ENCODE measurements around the gene KDM2A. TPM values are rescaled to one million over a fixed set of nuclear protein-coding genes. Genes with fewer than 3 reads are reported as not detected.

The KDM2A gene
- total and polyA plus RNA-seq, 2 of the 13 experiments (the other 11 are each of a cell fraction or from before 2014, with no cell fraction given) = 31.3 to 31.4 TPM

GRCh38 chr11:67239783-67240575, 120.9 kb downstream of the KDM2A start (continued):
- no peak for TF ChIP-seq SCMH1 (CRISPR knock-in tag; IDR thresholded peaks at IDR 0.05; ENCODE audit: borderline replicate concordance)
- TF ChIP-seq ZSCAN29 (CRISPR knock-in tag; conservative IDR thresholded peaks at IDR 0.05) = peak; percentile 62; the same call in 1 of the 2 replicates
- TF ChIP-seq ZFP37 (CRISPR knock-in tag; IDR thresholded peaks at IDR 0.05; ENCODE audit: borderline replicate concordance) = peak; percentile 90; the same call in 1 of the 2 replicates
- no peak; the same call in 1 of the 2 replicates for TF ChIP-seq SOX13 (IDR thresholded peaks at IDR 0.05)
- TF ChIP-seq SOX13 (CRISPR knock-in tag; conservative IDR thresholded peaks at IDR 0.05 in 1 of 2, IDR thresholded peaks at IDR 0.05 in 1 of 2) = peak in 1 of 2 experiments; percentile 84; a peak in 2 of 4 replicates
- TF ChIP-seq ZKSCAN8 (CRISPR knock-in tag; IDR thresholded peaks at IDR 0.05; ENCODE audit: borderline replicate concordance) = peak; percentile 71; the same call in 1 of the 2 replicates
- peak; percentile 88 for TF ChIP-seq KAT8 (CRISPR knock-in tag; IDR thresholded peaks at IDR 0.05)
- TF ChIP-seq, protein P1, sequence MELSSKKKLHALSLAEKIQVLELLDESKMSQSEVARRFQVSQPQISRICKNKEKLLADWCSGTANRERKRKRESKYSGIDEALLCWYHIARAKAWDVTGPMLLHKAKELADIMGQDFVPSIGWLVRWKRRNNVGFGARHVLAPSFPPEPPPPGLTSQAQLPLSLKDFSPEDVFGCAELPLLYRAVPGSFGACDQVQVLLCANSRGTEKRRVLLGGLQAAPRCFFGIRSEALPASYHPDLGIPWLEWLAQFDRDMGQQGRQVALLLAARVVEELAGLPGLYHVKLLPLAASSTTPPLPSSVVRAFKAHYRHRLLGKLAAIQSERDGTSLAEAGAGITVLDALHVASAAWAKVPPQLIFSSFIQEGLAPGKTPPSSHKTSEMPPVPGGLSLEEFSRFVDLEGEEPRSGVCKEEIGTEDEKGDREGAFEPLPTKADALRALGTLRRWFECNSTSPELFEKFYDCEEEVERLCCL (CRISPR knock-in tag; IDR thresholded peaks at IDR 0.05; ENCODE audit: borderline replicate concordance) = no peak
- peak; percentile 94 for TF ChIP-seq KLF11 (CRISPR knock-in tag; IDR thresholded peaks at IDR 0.05)
- TF ChIP-seq MEIS2 (CRISPR knock-in tag; IDR thresholded peaks at IDR 0.05) = no peak
- 0 out of 2 replicates have a peak, but pooled peaks have one; percentile 37 for TF ChIP-seq RCOR2 (CRISPR knock-in tag; IDR thresholded peaks at IDR 0.05)
- no peak for TF ChIP-seq HDAC6 (IDR thresholded peaks at IDR 0.05; ENCODE audit: low read depth, low read length)
- TF ChIP-seq ZNF777 (CRISPR knock-in tag; IDR thresholded peaks at IDR 0.05) = no peak
- peak; percentile 71; the same call in 1 of the 2 replicates for TF ChIP-seq KDM4B (CRISPR knock-in tag; IDR thresholded peaks at IDR 0.05)
- no peak for TF ChIP-seq HHEX (CRISPR knock-in tag; IDR thresholded peaks at IDR 0.05)
- peak; percentile 86 for TF ChIP-seq SALL1 (CRISPR knock-in tag; IDR thresholded peaks at IDR 0.05)
- TF ChIP-seq MAFG (CRISPR knock-in tag; IDR thresholded peaks at IDR 0.05) = peak; percentile 68; the same call in 1 of the 2 replicates
- no peak for TF ChIP-seq ZNF773 (CRISPR knock-in tag; IDR thresholded peaks at IDR 0.05; ENCODE audit: borderline replicate concordance)
- peak; percentile 86; the same call in 1 of the 2 replicates for TF ChIP-seq MAZ (IDR thresholded peaks at IDR 0.05; ENCODE audit: borderline replicate concordance, low read depth, low read length)
- peak; percentile 93 for TF ChIP-seq MAZ (CRISPR knock-in tag; IDR thresholded peaks at IDR 0.05; ENCODE audit: low read depth)
- TF ChIP-seq PHF5A (CRISPR knock-in tag; IDR thresholded peaks at IDR 0.05; ENCODE audit: low read depth, unreplicated experiment) = peak; percentile 90
- no peak for TF ChIP-seq ZBTB37 (CRISPR knock-in tag; IDR thresholded peaks at IDR 0.05)
- peak; percentile 93 for TF ChIP-seq ZNF501 (CRISPR knock-in tag; IDR thresholded peaks at IDR 0.05)
- TF ChIP-seq ZNF749 (CRISPR knock-in tag; IDR thresholded peaks at IDR 0.05; ENCODE audit: borderline replicate concordance) = peak; percentile 77; the same call in 1 of the 2 replicates
- peak; percentile 96 to 97 for TF ChIP-seq POLR2A (IDR thresholded peaks at IDR 0.05; ENCODE audit: insufficient read depth in 1 of 2, low read depth in 2 of 2, low read length in 2 of 2)
